GM19324 (cell line): ENCODE results near the gene NADSYN1.
"Not testable (repeated sequence)": the region's sequence is repeated elsewhere in the genome, so short reads cannot be mapped to it uniquely, and the experiment has no call there.

Experiments
- ATAC-seq: cut with Tn5 transposase; IDR thresholded peaks from one replicate; pipeline ENCODE4 v1.9.1; 2021; ENCODE audit warnings: mild to moderate bottlenecking, moderate library complexity; ENCODE audit not compliant: unreplicated experiment, low FRiP score

Gene NADSYN1

GRCh38 chr11:71507102-71507501, 54.1 kb downstream of the NADSYN1 start:
- ATAC-seq: no peak

GRCh38 chr11:71518506-71519471, 65.8 kb downstream of the NADSYN1 start:
- ATAC-seq: no peak

GRCh38 chr11:71519546-71519945, 66.5 kb downstream of the NADSYN1 start:
- ATAC-seq: no peak

DNA sequence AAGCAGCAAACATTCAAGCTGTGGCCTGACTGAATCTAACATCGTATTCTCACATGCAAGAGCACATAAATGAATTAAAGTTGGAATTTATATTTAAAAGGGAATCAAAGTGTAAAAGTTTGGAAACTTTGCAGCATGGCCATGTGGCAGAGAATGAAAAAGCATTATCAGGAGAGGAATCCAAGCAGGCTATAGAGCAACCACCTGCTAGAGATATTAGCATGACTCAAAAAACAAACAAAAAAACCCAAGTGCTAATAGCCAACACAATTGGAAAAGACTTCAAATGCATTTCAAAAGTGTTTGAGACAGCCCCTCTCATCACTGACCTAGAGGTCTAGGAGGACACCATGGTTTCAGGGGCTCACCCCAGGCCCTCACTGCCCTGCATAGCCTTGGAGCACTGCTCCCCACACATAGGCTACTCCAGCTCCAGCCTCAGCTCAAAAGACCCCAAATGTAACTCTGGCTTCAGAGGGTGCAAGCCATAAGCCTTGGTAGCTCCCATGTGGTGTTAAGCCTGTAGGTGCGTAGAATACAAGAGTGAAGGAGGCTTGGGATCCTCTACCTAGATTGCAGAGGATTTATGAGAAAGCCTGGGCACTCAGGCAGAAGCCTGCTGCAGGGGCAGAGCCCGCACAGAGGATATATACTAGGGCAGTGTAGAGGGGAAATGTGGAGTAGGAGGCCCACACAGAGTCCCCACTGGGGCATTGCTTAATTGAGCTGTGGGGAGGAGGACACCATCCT, 72.4 kb downstream of the NADSYN1 start:
- no peak for ATAC-seq

DNA sequence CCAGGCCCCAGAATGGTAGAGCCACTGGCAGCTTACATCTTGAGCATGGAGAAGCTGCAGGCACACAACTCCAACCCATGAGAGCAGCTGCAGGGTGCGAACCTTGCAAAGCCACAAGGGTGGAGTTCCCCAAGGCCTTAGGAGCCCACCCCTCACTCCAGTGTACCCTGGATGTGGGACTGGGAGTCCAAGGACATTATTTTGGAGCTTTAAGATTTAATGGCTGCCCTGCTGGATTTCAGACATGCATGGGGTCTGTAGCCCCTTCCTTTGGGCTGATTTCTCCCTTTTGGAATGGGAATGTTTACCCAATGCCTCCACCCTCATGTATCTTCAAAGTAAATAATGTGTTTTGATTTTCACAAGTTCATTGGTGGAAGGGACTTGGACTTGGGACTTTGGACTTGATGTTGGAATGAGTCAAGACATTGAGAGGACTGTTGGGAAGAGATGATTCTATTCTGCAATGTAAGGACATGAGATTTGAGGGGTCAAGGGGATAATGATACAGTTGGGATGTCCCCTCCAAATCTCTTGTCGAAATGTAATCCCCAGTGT, 73.0 kb downstream of the NADSYN1 start:
- ATAC-seq: no peak

- not testable (repeated sequence) for ATAC-seq
Measured at GRCh38 chr11:71526796-71527575, 74.0 kb downstream of the NADSYN1 start, which contains the start of gene KRTAP5-7. Gene KRTAP5-7, plus strand, starts transcription at chr11:71527267. Its CDS starts 34 bp downstream, at chr11:71527301.

DNA sequence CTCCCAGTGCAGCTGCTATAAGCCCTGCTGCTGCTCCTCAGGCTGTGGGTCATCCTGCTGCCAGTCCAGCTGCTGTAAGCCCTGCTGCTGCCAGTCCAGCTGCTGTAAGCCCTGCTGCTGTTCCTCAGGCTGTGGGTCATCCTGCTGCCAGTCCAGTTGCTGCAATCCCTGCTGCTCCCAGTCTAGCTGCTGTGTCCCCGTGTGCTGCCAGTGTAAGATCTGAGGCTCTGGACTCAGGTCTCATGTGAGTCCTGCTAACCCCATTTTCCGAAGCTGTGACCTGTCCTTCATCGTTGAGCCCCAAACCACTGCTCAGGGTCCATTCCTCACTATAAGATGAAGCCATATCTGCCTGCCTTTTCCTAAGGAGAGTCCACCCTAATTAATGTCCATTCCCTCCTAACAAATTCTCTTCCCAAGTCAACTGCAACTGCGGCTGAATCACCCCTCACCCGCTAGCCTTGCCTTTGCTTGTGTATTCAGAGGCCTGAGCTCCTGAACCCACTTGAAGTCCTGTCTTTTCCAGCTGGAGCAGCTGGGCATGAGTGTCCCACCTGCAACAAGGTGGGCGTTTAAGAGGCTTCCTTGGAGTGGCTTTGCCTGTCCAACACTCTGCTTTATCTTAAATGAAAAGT, 74.7 kb downstream of the NADSYN1 start:
- no peak for ATAC-seq

DNA sequence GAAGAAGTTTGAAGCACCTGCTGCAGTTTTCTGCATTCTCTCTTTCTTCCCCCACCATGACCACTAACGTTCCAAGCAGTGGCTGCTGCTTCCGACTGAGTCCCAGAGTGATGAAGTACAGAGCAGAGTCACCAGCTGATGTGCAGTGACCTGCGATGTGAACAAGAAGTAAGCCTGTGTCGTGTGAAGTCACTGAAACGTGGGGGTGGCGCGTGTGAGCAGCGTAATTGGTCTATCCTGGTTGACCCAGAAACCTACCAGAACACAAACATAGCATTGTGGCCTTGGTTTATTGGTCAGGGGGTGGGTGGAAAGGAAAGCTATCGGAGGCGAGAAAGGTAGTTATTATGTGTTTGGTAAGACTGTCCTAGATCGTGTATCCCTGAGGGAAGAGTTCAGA, 77.6 kb downstream of the NADSYN1 start:
- ATAC-seq: no peak

- no peak for ATAC-seq
Measured at GRCh38 chr11:71532036-71532610, 79.1 kb downstream of the NADSYN1 start.

DNA sequence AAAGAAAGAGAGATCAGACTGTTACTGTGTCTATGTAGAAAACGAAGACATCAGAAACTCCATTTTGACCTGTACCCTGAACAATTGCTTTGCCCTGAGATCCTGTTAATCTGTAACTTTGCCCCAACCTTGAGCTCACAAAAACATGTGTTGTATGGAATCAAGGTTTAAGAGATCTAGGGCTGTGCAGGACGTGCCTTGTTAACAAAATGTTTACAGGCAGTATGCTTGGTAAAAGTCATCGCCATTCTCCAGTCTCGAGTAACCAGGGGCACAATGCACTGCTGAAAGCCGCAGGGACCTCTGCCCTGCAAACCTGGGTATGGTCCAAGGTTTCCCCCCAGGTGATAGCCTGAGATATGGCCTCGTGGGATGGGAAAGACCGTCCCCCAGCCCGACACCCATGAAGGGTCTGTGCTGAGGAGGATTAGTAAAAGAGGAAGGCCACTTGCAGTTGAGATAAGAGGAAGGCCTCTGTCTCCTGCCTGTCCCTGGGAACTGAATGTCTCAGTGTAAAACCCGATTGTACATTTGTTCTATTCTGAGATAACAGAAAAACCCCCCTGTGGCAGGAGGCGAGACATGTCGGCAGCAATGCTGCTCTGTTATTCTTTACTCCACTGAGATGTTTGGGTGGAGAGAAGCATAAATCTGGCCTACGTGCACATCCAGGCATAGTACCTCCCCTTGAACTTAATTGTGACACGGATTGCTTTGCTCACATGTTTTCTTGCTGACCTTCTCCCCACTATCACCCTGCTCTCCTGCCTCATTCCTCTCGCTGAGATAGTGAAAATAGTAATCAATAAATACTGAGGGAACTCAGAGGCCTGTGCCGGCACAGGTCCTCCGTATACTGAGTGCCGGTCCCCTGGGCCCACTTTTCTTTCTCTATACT, 82.0 kb downstream of the NADSYN1 start:
- not testable (repeated sequence) for ATAC-seq

DNA sequence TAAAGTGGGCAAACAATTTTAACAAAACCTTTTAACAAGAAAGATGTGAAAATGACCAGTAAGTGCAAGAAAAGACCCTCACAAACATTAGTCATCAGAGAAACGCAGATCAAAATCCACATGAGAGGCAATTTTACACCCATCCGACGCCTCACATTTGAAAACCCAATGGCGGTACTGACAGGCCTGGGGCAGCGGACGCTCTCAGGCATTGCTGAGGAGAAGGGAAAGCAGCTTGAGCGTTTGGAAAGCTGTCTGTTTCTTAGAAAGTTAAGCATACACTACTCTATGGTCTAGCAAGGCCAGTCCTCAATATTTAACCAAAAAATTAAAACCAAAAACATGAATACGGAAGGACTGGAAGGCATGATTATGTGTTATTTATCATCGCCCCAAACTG, 82.8 kb downstream of the NADSYN1 start:
- ATAC-seq: no peak

GRCh38 chr11:71537537-71537936, 84.5 kb downstream of the NADSYN1 start:
- no peak for ATAC-seq

DNA sequence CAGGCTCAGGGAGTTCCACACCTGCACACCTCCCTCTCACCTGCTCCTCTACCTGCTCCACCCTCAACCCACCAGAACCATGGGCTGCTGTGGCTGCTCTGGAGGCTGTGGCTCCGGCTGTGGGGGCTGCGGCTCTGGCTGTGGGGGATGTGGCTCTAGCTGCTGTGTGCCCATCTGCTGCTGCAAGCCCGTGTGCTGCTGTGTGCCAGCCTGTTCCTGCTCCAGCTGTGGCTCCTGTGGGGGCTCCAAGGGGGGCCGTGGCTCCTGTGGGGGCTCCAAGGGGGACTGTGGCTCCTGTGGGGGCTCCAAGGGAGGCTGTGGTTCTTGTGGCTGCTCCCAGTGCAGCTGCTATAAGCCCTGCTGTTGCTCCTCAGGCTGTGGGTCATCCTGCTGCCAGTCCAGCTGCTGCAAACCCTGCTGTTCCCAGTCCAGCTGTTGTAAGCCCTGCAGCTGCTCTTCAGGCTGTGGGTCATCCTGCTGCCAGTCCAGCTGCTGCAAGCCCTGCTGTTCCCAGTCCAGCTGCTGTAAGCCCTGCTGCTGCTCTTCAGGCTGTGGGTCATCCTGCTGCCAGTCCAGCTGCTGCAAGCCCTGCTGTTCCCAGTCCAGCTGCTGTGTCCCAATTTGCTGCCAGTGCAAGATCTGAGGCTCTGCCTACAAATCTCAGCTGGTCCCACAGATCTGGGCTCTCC, 85.1 kb downstream of the NADSYN1 start, which contains the start of gene KRTAP5-8:
KRTAP5-8 (plus strand) TSS at position 49 of the 689 bp plus-strand sequence; CDS start at position 80, 31 bp downstream.
- not testable (repeated sequence) for ATAC-seq

DNA sequence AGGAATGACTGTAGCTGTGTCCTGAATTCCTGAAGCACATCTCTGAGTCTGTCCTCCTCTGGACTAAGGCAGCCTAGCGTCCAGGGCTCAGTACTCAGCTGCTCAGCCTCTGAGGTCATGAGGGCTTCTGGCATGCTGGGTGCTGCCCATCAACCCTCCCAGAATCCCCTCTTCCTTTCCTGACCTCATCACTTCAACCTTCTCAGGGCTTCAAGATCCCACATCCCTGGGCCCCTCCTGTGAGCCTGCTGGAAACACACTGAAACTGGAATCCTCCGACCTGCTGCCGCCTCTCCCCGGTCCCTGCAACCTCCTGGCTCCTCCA, 85.6 kb downstream of the NADSYN1 start:
- no peak for ATAC-seq

DNA sequence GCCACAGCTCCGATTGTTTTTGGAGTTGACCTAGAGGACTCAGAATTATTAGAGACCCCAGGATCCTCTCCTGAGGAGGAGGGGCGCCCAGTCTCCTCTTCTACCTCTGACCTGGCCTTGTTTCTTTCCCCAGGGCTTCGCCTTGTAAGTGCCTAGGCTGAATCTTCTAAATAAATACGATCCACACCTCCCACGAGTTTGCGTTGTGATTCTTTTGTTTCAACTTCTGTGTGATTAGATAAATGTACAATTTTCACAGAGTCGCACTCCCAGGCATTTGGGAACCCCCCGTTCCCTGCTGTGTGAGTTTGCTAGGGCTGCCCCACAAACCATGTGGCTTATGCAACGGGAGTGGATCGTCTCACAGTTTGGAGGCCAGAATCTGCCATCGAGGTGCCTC, 86.0 kb downstream of the NADSYN1 start:
- no peak for ATAC-seq

- ATAC-seq: not testable (repeated sequence)
Measured at GRCh38 chr11:71539971-71540370, 87.0 kb downstream of the NADSYN1 start.

DNA sequence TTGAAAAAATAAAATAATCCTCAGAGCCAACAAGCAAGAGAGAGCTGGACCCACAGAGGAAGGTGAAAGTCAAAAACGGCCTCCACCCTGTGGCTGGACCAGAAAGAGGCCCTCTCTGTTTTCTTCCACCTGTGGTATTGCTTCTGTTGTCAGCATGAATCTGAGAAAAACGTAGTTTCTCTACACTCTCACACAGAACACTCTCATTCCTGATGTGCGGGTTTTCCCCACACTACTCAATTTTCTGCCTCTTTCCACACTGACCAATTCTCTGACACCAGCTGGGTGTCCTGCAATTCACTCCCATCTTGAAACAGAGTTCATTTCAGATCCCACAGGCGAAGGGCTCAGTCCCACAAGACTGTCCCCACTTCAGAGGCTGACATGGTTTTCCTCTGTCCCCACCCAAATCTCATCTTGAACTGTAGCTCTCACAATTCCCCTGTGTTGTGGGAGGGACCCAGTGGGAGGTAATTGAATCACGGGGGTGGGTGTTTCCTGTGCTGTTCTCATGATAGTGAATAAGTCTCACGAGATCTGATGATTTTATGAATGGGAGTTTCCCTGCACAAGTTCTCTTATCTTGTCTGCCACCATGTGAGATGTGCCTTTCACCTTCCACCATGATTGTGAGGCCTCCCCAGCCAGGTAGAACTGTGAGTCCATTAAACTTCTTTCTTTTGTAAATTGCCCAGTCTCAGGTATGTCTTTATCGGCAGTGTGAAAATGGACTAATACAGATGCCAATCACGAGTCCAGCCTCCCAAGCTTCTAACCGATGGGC, 87.7 kb downstream of the NADSYN1 start:
- ATAC-seq: not testable (repeated sequence)
